HCT116 (cell line): ENCODE results near the gene CIITA. TPM values are rescaled to one million over a fixed set of nuclear protein-coding genes. Genes with fewer than 3 reads are reported as not detected.

Experiments
- ATAC-seq: fragments of 200-7000 bp; cut with Tn5 transposase; 2 replicates; pipeline ENCODE4 v1.9.1; 2020; ENCODE audit warnings: mild to moderate bottlenecking, moderate library complexity
- BruUV-seq: library from RNA; stranded (reverse); fragments of 400-500 nt; replicated peaks from 2 replicates; lab custom pipeline; 2021; lab: Mats Ljungman, UMichigan
- CTCF ChIA-PET: fragments of 300-600 bp; sonication (Branson Sonifier 250); formaldehyde crosslinking; loops from one replicate; lab custom pipeline; 2021; ENCODE audit warnings: antibody characterized with exemption; lab: Charles Lee
- POLR2A ChIA-PET: fragments of 300-600, 350-600 bp; sonication (Branson Sonifier 250); formaldehyde crosslinking; loops from one replicate; lab custom pipeline; 2021; ENCODE audit warnings: antibody characterized with exemption; lab: Charles Lee
- RAD21 ChIA-PET, 2 experiments: fragments of 300-600 bp; sonication (Branson Sonifier 250); formaldehyde crosslinking; loops; one replicate each; lab custom pipeline; 2023; ENCODE audit warnings: low total read pairs in 2 of 2; ENCODE audit not compliant: uncharacterized antibody in 2 of 2, unreplicated experiment in 2 of 2, low non-redundant PET in 1 of 2; lab: Charles Lee
- DNase-seq: peaks from one replicate; pipeline ENCODE4 v3.0.0-alpha.2; 2010; ENCODE audit warnings: low read depth, low spot score
- H2AFZ ChIP-seq: fragments of 200-600 bp; shearing (Covaris generic), sonication (generic); 2 replicates; pipeline ENCODE4 v1.6.1; 2017; ENCODE audit warnings: low read depth, mixed run types, mixed read lengths, antibody characterized with exemption, low read length; ENCODE audit not compliant: poor library complexity, severe bottlenecking
- H3K27ac ChIP-seq: 2 replicates; pipeline ENCODE4 v1.5.1; 2012; ENCODE audit warnings: low read depth, low read length
- H3K27me3 ChIP-seq: fragments of 200-600 bp; sonication (generic); 2 replicates; pipeline ENCODE4 v1.6.1; 2016; ENCODE audit warnings: mixed run types, low read length, mixed read lengths; ENCODE audit not compliant: insufficient read depth
- H3K36me3 ChIP-seq, 2 experiments: fragments of 200-500 bp in 1 of 2; fragments of 200-600 bp in 1 of 2; sonication (Bioruptor generic) in 1 of 2; sonication (generic) in 1 of 2; 2 replicates each; pipeline versions ENCODE4 v1.5.1 to v1.6.1; 2014 to 2016; ENCODE audit warnings: low read length in 2 of 2, inconsistent platforms in 1 of 2, mixed read lengths in 1 of 2, mixed run types in 1 of 2; ENCODE audit not compliant: insufficient read depth in 2 of 2, control insufficient read depth in 1 of 2
- H3K4me1 ChIP-seq, 2 experiments: fragments of 200-600 bp in 1 of 2; sonication (generic) in 1 of 2; 2 replicates each; pipeline versions ENCODE4 v1.5.1 to v1.6.1; 2012 to 2017; ENCODE audit warnings: low read length in 2 of 2, inconsistent platforms in 1 of 2, mild to moderate bottlenecking in 1 of 2, mixed read lengths in 1 of 2, mixed run types in 1 of 2, moderate library complexity in 1 of 2; ENCODE audit not compliant: insufficient read depth in 2 of 2, control insufficient read depth in 1 of 2
- H3K4me2 ChIP-seq: fragments of 200-600 bp; sonication (generic); 2 replicates; pipeline ENCODE4 v1.6.1; 2017; ENCODE audit warnings: mixed run types, low read length, mixed read lengths
- H3K4me3 ChIP-seq, 2 experiments: fragments of 200-600 bp in 1 of 2; sonication (generic) in 1 of 2; replicated peaks in 1 of 2; 2 replicates each; pipeline ENCODE4 v1.5.1; 2011 to 2016; ENCODE audit warnings: low read length in 2 of 2, control low read depth in 1 of 2, low read depth in 1 of 2, mild to moderate bottlenecking in 1 of 2, mixed read lengths in 1 of 2, mixed run types in 1 of 2
- H3K79me2 ChIP-seq: fragments of 200-600 bp; sonication (generic); 2 replicates; pipeline ENCODE4 v1.6.1; 2017; ENCODE audit warnings: mild to moderate bottlenecking, mixed run types, low read length, moderate library complexity, mixed read lengths; ENCODE audit not compliant: insufficient read depth
- H3K9ac ChIP-seq: fragments of 200-600 bp; sonication (generic); 2 replicates; pipeline ENCODE4 v1.6.1; 2016; ENCODE audit warnings: low read length, mixed read lengths
- H3K9me2 ChIP-seq: fragments of 200-600 bp; sonication (generic), shearing (Covaris generic); 2 replicates; pipeline ENCODE4 v1.6.1; 2017; ENCODE audit warnings: mixed run types, mild to moderate bottlenecking, moderate library complexity; ENCODE audit not compliant: insufficient read depth
- H3K9me3 ChIP-seq, 2 experiments: fragments of 200-500 bp in 1 of 2; fragments of 200-600 bp in 1 of 2; sonication (Bioruptor generic) in 1 of 2; sonication (generic) in 1 of 2; 2 replicates each; pipeline ENCODE4 v1.6.1; 2014 to 2017; ENCODE audit warnings: low read length in 2 of 2, mixed read lengths in 2 of 2, inconsistent platforms in 1 of 2, low read depth in 1 of 2, mild to moderate bottlenecking in 1 of 2, mixed run types in 1 of 2, moderate library complexity in 1 of 2; ENCODE audit not compliant: control insufficient read depth in 1 of 2, insufficient read depth in 1 of 2
- H4K20me1 ChIP-seq: fragments of 200-600 bp; sonication (generic), shearing (Covaris generic); 2 replicates; pipeline ENCODE4 v1.6.1; 2017; ENCODE audit warnings: mixed run types, mild to moderate bottlenecking, moderate library complexity; ENCODE audit not compliant: insufficient read depth
- CBX3 ChIP-seq: IDR thresholded peaks from 2 replicates; pipeline ENCODE4 v1.6.1; 2012; ENCODE audit warnings: low read depth
- CEBPB ChIP-seq: IDR thresholded peaks from 2 replicates; pipeline ENCODE4 v1.6.1; 2012; ENCODE audit warnings: low read depth
- ELF1 ChIP-seq: IDR thresholded peaks from 2 replicates; pipeline ENCODE4 v1.6.1; 2012; ENCODE audit warnings: low read depth, borderline replicate concordance
- EZH2 ChIP-seq: fragments of 200-600 bp; sonication (generic); IDR thresholded peaks from 2 replicates; pipeline ENCODE4 v1.6.1; 2017; ENCODE audit warnings: antibody characterized with exemption, mixed run types
- EZH2phosphoT487 ChIP-seq: fragments of 200-600 bp; IDR thresholded peaks from 2 replicates; pipeline ENCODE4 v1.6.1; 2018; ENCODE audit warnings: antibody characterized with exemption, borderline replicate concordance
- FOSL1 ChIP-seq: IDR thresholded peaks from 2 replicates; pipeline ENCODE4 v1.6.1; 2012; ENCODE audit warnings: low read depth
- JUND ChIP-seq: IDR thresholded peaks from 2 replicates; pipeline ENCODE4 v1.6.1; 2012
- MAX ChIP-seq: IDR thresholded peaks from 2 replicates; pipeline ENCODE4 v1.6.1; 2012
- RAD21 ChIP-seq: IDR thresholded peaks from 2 replicates; pipeline ENCODE4 v1.6.1; 2012; ENCODE audit warnings: low read depth, mild to moderate bottlenecking
- SIN3A ChIP-seq: IDR thresholded peaks from 2 replicates; pipeline ENCODE4 v1.6.1; 2012; ENCODE audit warnings: low read depth
- SP1 ChIP-seq: IDR thresholded peaks from 2 replicates; pipeline ENCODE4 v1.6.1; 2012; ENCODE audit warnings: low read depth
- SRF ChIP-seq: IDR thresholded peaks from 2 replicates; pipeline ENCODE4 v1.6.1; 2012; ENCODE audit warnings: low read depth
- TCF7L2 ChIP-seq: IDR thresholded peaks from 2 replicates; pipeline ENCODE4 v1.7.0; 2011; ENCODE audit warnings: borderline replicate concordance, inconsistent platforms; ENCODE audit not compliant: insufficient read depth, insufficient read length; ENCODE audit errors: extremely low read depth
- YY1 ChIP-seq: IDR thresholded peaks from 2 replicates; pipeline ENCODE4 v1.6.1; 2011; ENCODE audit warnings: low read length, low read depth, moderate library complexity, mild to moderate bottlenecking; ENCODE audit not compliant: insufficient replicate concordance; ENCODE audit errors: extremely low read depth
- ZFX ChIP-seq: fragments of 450-650 bp; IDR thresholded peaks from 2 replicates; pipeline ENCODE4 v1.6.1; 2017
- ZNF274 ChIP-seq: fragments of 200-500 bp; sonication (Bioruptor generic); IDR thresholded peaks from 2 replicates; pipeline ENCODE4 v1.6.1; 2014; ENCODE audit warnings: mild to moderate bottlenecking, low read depth, low read length, inconsistent platforms
- intact Hi-C: fragments of 100-400 bp; cut with micrococcal nuclease; formaldehyde crosslinking; loops from 2 replicates; pipeline ENCODE4 v1.10.0; 2022
- total RNA-seq: library from RNA; stranded (reverse); gene quantifications from one replicate; pipeline ENCODE4 v1.2.1, GENCODE V29; 2021; ENCODE audit not compliant: unreplicated experiment
- TF ChIP-seq, protein P1 (sequence below): IDR thresholded peaks from 2 replicates; pipeline ENCODE4 v1.6.1; 2012

The CIITA gene
- total RNA-seq, 1 experiment from 2014 or later: 0.25 TPM

DNA sequence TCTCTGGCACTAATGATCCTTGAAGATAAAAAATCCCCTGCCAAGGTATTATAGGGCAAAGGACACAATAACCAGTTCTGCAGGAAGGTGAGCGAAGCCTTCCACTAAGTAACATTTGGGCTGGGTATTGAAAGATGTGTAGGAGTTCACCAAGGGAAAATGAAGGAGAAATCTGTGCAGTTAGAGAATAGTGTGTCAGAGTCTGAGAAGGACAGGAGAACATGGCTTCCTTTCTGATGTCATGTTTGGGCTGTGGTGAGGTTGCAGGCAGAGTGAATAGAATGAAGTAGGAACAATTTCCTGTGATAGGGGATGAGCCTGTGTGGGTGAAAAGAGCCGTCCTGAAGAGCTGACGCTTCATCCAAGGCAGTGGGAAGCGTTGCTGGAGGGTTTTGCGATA is 24.1 kb upstream of the CIITA start:
- TF ChIP-seq SIN3A: no peak
- TF ChIP-seq SRF: no peak
- no peak for TF ChIP-seq JUND
- no peak for TF ChIP-seq MAX
- TF ChIP-seq, protein P1, sequence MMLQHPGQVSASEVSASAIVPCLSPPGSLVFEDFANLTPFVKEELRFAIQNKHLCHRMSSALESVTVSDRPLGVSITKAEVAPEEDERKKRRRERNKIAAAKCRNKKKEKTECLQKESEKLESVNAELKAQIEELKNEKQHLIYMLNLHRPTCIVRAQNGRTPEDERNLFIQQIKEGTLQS: no peak
- no peaks in the 10 kb centered on the region for H3K9me2 ChIP-seq
- H3K27ac ChIP-seq: no peak overlapping the region
- no peaks in the 10 kb centered on the region for H3K79me2 ChIP-seq
- H3K9me3 ChIP-seq: no peaks in the 10 kb centered on the region
- ATAC-seq (no peak), DNase-seq (no peak)
- CTCF ChIA-PET: no interaction called here
- POLR2A ChIA-PET: no interaction called here
- no peaks in the 10 kb centered on the region for H4K20me1 ChIP-seq
- no peak overlapping the region for H3K4me3 ChIP-seq
- no peak overlapping the region for H3K4me2 ChIP-seq
- no peaks in the 10 kb centered on the region for H3K36me3 ChIP-seq
- H2AFZ ChIP-seq: no peak overlapping the region
- peaks cover 3% of the 10 kb centered on the region; the same call in 1 of the 2 replicates for H3K27me3 ChIP-seq
- intact Hi-C loops: no loop called here
- H3K4me1 ChIP-seq: no peaks in the 10 kb centered on the region
- no TSS peak for BruUV-seq
- H3K9ac ChIP-seq: no peak overlapping the region
- RAD21 ChIA-PET: no interaction called here

GRCh38 chr16:10856042-10856441 is 21.0 kb upstream of the CIITA start:
- RAD21 ChIA-PET: no interaction called here
- H3K4me2 ChIP-seq: no peak overlapping the region
- CTCF ChIA-PET: no interaction called here
- DNase-seq (no peak), ATAC-seq (no peak)
- 0 out of 2 replicates have a peak, but pooled peaks cover 3% of the 10 kb centered on the region for H3K27me3 ChIP-seq
- BruUV-seq: no TSS peak
- no peaks in the 10 kb centered on the region for H3K36me3 ChIP-seq
- intact Hi-C loops: no loop called here
- no peak overlapping the region for H3K9ac ChIP-seq
- TF ChIP-seq SIN3A (no peak), SP1 (no peak), MAX (no peak), CEBPB (no peak), EZH2 (no peak), ZFX (no peak), TCF7L2 (no peak), CBX3 (no peak), FOSL1 (no peak), YY1 (no peak), JUND (no peak), ZNF274 (no peak), RAD21 (no peak), EZH2phosphoT487 (no peak), ELF1 (no peak), SRF (no peak)
- TF ChIP-seq, protein P1: no peak
- H3K9me3 ChIP-seq: no peaks in the 10 kb centered on the region
- POLR2A ChIA-PET: no interaction called here
- no peak overlapping the region for H2AFZ ChIP-seq
- H3K9me2 ChIP-seq: no peaks in the 10 kb centered on the region
- no peaks in the 10 kb centered on the region for H3K79me2 ChIP-seq
- H4K20me1 ChIP-seq: no peaks in the 10 kb centered on the region
- H3K4me1 ChIP-seq: no peaks in the 10 kb centered on the region
- no peak overlapping the region for H3K4me3 ChIP-seq
- H3K27ac ChIP-seq: no peak overlapping the region
